HG03139 (cell line): Measurements from ENCODE around the gene HDAC7.

ENCODE experiments used
- ATAC-seq: cut with Tn5 transposase; IDR thresholded peaks from one replicate; pipeline ENCODE4 v1.9.1; 2021; ENCODE audit not compliant: unreplicated experiment

HDAC7 gene

DNA sequence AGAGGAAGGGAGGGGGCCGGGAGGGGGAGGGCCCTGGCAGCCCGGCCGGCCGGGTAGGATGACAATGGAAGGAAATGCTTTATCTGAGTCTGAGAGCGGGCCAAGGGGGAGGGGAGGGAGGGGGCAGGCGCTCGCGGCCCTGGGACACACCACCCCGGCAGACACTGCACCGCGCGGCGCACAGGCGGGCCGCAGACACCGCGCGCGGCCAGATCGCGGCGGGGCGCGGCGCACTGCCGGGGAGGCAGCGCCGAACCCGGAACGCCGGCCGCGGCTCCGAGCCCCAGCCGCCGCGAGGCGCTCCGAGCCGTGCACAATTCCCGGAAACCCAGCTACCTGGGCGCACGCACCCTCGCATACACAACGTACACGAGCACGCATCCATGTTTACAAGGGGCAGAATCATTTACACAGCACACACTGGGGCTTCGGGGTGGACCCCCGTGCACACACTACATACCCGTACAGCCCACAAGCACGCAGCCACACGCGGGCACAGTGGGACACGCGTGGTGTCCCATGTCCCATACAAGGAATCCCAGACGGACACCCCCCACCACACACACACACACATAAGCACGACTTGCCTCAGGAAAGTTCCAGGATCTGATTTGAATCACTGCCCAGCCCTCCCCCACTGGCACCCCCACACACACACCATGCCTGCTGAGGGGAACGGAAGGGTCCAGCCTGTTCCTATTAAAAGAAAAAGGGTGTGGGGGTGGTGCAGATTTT is at the start of gene HDAC7:
Gene HDAC7, minus strand, starts transcription at position 8 of the 735 bp plus-strand sequence. CDS start 118 bp downstream, outside the sequence.
- ATAC-seq, result no peak

DNA sequence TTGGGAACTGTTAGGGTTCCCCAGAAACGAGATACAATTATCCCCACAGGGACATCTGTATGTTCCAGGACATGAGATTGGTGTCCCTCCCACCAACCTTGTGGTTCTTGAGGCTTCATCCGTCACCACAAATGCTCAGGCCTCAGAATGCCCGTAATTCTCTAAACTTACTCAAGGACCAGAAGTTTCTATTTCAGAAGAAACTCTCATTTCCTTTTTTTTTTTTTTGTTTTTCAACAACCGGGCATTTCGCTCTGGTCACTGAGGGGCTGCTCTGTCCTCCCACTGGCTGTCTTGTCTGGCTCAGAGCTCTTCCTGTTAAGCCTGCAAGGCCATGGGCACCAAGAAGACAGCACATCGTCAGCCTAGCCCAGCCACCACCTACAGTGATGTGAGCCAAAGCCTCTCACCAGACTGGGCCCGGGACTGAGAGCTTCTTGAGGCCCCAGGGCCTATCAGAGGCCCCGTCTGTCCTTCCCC is 48.9 kb upstream of the HDAC7 start:
- no peak for ATAC-seq

DNA sequence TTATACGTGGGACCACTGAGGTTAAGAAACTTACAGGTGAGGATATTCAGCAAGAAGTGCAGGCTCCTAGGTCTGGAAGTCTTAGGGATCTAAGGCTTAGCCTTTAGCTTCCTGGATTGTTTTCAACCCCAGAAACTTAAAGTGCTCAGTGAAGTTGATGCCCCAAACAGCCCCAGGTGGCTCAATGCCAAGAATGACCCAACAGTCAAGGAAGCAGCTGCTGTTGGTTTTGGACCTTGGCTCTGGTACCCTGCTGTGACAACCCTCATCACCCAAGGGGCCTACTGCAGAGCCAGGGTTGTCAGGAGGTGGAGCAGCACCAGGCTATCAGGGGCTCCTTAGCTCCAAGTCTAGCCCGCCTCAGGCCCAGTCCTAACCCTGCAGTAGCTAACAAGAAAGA is 48.3 kb upstream of the HDAC7 start:
- no peak for ATAC-seq

DNA sequence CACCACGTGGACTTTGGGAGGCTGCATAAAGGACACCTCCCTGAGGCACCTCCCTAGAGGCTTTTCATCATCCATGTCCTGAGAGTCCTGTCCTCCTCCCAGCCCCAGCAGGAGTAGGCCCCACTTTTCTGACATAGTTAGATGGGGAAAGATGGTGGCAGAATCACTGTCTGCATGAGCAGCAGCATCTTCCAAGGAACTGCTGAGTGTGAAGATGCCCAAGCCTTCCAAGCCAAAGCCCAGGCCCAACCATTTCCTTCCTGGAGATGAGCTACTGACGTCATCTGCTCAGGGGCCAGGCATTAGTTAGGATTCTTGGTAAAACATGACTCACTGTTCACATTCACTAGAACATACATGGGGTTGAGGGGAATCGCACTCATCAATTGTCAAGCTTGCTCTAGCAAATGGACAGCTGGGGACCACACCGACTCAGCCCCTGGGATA is 47.8 kb upstream of the HDAC7 start:
- ATAC-seq, result no peak

DNA sequence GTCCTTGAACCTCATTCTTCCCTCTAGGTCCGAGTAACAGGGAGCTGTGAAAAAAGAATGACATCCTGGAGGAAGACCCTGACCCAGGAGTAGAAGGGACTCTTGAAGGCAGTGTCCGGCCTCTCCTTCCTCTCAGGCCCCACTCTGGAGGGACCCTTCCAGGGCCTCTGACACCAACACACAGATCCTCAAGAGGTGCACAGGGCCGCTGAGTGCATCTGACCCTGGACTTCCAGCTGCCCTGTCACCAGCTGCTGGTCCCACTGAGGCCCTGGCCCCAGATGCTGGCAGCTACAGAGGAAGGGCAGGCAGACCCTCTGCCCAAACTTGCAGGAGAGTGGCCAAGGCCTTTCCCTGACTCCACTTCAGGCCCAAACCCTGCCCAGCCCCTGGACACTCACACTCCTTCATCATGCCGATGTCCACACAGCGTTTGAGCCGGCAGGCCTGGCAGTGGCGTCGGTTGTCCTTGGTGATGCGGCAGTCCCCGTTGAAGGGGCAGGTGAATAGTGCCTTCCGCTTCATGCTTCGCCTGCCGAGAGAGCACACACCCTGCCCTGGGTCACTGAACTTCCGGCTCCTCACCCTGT is 45.0 kb upstream of the HDAC7 start:
- no peak for ATAC-seq

DNA sequence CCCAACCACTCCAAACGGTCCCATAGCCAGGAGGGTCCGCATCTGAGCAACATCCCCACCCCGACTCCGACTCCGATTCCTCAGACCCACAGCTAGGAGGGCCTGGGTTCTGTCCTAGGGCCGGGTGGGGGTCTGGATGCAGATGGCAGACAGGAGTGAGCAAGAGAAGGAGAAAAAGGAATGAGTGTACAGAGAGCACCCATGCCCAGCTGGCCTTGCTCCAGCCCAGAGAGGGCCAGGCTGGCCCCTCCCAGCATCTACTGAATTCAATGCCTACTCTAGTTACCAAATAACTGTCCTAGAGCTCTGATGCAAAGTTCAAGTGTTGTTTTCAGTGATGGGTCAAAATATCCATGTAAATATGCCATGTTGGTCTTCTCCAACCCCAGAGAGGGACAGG is 44.3 kb upstream of the HDAC7 start:
- ATAC-seq, result no peak

DNA sequence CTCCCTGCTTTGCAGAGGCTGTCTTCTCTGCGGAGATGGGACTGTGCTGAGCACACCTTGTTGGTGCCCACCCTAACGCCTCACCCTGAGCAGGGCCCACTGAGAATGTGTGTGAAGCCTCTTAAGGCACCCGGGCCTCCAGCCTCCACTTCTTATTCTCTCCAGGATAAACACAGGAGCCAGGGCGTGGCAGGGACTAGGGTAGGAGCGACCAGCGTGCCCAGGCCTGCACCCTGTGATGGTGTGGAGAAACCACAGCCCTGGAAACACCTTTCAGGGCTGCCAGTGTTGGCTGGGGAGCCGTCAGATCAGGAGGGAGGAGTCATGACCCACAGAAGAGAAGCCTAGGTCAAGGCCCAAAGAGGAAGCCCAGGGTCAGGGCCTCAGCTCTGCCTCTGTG is 43.8 kb upstream of the HDAC7 start:
- ATAC-seq, result no peak

DNA sequence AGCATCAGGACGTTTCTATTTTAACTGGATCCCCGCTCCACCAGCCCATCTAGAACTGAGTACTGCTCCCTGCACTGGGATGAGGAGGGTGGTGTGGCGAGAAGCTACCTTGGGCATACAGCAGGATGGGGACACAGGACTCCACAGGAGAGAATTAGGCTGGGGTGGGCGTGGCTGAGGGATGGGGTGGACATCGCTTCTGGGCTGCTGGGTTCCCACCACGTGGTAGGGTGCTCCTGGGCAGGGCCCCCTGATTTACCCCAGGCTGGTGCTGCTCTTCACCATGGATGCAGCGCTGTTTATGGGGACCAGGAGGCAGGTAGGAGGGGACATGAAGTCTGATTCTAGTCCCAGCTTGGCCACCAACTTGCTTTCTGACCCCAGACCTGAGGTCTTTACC is 43.2 kb upstream of the HDAC7 start:
- no peak for ATAC-seq

DNA sequence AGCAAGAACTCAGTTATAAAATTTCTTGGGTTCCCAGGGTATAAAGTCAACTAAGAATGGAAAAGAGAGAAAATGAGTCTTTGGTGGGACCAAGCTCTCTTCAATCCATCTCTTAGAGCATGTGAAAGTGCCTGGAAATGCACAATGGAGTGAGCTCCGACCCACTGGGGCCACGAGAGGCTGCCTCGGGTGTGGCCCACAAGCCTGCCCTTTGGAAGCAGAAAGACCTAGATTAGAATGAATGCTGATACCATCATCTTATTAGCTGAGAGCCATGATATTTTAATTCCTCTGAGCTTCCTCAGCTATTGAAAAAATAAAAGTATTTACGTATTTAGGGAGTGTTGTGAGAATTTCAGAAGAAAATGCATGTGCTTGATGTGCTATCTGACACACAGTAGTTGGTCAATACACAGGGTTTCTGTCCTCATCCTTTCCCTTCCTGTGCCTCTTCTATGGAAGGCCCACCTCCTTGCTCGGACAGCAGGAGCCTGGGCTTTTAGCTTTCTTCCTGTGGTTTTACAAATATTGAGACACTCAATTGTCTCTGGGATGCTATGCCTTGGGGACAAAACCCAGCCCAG is 42.6 kb upstream of the HDAC7 start:
- ATAC-seq, result no peak

DNA sequence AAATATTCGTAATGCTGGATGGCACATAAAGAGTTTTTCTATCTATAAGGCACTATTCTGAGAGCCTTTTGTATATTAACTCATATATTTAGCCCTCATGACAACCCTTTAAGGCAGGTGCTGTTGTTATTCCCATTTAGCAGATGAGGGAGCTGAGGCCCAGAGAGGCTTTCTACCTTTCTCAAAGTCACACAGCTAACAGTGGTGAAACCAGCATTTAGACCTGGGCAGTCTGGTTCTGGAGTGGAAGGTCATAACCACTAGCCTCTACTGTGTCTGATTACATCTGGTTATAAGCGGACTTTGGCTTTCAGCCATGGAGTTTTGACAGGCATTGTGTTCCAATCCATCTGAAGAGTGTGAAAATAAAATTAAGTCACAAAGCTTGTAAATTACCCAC is 41.2 kb upstream of the HDAC7 start:
- ATAC-seq, result no peak

DNA sequence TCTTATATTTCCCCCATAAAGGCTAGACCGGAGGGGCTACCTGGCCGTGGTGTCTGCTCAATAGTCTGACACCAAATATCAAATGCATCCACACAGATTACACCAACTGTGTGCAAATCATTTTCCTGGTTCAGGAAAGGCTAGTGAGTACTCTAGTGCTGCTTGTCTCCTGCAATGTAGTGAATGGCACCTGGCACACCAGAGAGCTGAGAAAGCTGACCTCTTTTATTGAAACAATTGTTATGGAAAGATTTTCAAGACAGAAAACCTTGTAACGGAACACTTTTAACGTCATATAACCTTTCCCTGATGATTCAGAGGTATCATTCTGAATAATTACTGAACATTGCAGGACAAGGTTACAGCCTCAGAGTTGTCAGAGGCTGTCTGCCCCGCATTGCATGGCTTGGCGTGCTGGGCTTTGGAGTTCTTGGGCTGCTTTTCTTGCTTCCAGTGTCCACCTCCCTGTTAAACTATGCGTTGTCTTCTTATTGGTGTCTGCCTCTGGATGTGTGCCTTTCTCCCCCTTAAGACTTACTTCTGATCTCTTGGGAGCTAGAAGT is 40.7 kb upstream of the HDAC7 start:
- no peak for ATAC-seq

DNA sequence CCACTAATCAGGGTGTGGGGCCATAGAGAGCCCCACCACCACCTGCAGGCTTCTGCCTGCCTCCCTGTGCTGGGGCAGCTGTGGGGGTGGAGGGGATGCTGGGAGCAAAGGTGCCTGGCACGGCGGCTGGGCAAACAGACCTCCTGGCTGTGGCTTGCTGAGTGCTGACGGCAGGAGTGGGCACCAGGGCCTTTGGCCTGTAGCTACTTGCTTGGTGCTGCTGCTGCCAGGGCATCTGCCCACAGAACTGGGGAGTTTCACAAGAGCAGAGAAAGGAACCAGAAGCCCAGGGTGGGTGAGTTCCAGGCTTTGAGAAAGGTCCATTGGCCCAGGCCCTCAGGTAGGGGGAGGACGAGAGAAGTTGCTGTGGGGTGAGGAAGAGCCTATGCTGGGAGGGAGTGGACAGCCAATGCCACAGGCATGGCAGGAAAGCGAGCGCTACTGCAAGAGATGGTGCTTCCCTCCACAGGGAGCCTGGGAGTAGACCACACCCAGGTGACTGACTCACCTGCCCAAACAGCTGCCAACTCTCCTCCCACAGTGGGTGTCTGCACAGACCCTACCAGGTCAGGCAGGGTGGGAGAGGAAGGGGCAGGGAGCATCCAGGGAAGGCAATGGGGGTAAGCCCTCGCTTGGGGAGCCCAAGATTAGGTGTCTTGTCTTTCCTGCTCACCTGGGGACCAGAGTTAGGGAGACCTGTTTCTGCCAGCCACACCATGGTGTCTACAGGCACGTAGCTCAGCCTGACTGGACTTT is 39.0 kb upstream of the HDAC7 start:
- ATAC-seq, result no peak

DNA sequence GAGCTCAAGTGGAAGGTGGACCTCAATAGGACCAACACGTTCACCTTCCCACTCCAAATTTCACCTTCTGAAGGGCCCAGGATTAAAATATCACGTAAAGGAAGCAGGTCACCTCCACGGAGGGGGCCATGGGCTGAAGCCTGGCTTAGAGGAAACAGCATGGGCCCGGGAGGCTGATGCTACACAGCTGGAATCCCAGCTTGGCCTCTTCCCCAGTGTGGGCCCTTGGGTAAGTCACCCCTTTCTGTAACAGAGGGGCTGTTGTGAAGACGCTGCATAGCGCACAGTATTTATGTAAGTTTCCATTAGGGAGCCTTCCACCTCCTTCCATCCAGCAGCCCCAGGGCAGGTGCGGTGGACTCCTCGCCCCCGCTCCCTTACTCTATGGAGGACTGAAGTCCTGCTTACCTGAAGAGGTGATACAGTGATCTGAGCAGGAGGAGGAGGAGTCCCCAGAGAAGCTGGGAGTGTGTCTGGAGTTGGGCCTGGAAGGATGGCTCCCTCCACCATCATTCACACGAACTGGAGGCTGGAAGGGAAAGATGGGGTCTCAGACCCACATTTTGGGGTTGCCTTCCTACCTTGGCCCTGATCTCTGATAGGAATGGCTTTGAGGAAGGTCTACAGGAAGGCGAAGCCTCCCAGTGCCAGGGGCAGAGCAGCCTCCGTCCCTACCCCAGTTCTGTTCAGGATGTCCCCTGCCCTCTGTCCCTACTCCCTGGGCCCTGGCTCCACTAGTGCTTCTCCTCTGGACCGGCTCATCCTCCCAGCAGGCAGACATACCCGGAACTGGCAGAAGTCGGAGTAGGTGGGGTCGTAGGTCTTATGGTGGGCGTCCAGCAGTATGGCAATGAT is 37.2 kb upstream of the HDAC7 start:
- ATAC-seq, result no peak

DNA sequence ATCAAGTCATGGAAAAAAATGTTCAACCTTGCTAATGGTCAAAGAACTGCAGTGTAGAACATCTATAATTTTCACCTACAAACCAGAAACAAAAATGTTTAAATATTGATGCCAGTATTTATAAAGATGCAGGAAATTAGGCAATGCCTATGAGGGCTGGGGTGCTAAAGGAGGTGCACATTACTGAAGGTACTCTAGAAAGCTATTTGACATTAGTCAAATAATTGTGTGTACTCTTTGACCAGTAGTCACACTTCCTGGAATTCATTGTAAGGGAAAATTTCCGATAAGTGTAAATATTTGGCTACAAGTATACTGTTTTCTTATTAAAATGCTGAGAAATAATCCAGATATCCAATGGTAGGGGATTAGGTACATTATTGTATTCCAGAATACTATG is 36.4 kb upstream of the HDAC7 start:
- ATAC-seq, result no peak

DNA sequence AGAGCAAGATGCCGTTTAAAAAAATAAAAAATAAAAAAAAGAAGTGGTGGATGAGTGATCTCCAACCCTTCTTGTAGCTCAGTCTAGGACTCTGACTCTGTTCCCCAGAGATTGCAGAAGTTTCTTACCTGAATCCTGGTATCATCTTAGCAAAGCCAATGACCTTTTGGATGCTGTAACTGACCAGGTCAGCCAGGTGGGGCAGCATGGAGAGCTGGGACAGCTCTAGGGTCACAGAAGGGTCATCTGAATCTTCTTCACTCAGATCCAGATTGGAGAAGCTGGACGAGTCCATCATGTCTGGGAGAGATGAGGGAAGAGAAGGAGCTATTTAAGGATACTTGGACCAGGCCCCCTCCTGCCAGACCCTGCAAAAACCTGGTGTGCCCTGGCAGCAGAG is 35.8 kb upstream of the HDAC7 start:
- no peak for ATAC-seq

DNA sequence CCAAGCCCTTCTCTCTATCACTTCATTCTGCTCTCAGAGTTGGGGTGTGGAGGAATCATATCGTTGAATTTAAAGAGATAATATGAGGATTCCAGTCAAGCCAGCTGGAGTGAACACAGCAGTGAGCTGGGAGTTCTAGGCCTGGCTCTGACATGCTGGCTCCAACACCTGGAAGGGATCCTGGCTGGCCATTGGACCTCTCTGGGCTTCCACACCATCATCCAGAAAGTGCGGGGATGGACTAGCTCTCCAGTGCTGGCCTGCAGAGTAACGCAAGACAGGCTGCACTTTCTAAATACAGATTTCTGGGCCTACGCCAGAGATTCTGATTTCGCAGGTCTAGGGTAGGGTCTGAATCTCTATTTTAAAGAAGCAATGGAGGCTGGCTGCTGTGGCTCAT is 34.8 kb upstream of the HDAC7 start:
- ATAC-seq, result no peak

DNA sequence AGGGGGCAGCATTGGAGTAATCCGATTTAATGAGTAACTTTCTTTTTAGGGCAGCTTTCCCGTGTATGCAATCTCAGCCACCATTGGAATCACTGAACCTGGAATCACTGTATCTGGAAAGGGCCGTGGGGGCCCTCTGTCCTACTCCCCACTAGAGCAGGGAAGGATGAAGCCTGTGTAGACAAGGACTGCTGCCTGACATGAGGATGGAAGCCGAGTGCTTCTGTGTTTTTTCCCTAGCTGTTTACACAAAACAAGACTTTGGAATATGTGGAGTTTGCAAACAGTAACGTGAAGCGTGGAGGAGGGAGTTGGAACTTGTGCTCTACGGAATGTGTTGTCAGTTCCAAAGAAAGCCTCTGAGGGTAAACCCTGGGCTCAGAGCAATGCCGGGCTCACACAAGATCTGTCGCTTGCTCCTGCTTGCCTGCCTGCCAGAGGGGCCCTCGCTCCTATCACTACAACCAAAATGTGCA is 32.4 kb upstream of the HDAC7 start:
- ATAC-seq, result no peak

DNA sequence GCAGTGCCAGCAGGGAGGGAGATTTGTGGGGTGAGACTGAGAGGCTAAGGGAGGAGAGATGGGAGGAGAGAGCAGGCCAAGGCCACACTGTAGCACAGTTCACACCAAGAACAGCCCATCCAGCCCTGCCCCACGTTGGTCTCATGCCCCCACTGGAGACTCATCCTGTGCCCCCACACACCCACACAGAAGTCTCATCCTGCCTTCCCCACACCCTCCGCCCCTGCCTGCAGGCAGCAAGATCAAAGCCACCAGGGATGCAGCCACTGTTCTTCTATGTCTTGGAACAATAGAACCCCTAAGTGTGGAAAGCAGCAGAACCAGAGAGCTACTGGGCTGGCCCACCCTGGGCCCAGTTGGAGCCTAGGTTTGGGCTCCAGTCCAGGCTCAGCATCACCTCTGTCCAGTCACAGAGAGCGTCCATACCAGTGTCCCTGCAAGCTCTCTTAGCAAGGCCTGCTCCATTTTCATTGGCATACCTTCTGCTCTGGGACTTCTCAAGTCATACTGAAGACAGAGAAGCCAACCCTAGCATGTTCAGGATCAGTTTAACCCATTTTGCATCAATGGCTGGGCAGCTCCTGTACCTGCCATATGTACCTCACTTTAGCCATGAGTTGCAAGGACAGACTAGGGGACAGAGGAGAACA is 31.7 kb upstream of the HDAC7 start:
- no peak for ATAC-seq

DNA sequence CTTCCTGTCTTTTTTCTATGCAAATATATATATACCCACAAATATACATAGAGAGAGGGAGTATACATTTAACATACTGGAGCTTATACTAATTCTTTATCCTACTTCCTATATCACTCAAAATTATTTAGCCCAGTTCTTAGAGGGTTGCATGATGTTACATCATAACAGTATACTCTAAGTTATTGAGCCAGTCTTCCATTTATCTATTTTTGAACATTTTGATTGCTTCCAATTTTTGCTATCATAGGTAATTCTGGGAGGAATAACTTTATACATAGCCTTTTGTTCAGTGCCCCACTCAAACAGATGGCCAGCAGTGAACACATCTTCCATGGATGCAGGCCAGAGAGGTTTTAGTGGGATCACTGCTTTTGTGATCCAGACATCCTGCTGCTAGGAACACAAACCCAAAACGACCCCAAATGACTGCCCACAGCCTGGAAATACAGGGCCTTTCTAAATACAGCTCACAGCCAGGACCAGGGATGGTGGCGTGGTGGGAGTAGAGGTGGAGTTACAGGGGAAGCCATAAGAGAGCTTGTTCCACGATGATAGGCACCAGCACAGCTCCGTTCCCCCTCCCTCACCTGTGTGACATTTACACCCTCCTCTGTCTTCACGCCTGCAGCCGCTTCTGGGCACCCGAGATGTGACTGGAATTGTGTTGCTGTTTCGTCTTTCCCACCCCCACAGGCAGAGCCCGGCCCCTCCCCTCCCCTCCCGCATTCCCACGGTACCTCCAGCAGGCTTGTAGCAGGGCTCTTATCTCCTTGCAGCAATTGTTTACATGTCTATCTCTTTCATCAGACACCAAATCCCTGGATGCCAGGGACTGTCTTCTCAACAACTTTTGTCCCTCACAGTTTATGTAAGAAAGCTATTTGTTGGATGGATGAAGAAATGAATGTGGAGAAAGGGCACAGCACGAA is 30.7 kb upstream of the HDAC7 start:
- ATAC-seq, result no peak
